ENCODE data around the gene EIF2B2. TPM values are rescaled to one million over a fixed set of nuclear protein-coding genes. Genes with fewer than 3 reads are reported as not detected.
A peak's percentile ranks its signal among the peaks of the same experiment; 100 is the strongest.

EIF2B2 gene
- total and polyA plus RNA-seq, 9 of the 15 experiments (the other 6 are each of a cell fraction or from before 2014, with no cell fraction given), result 10.6 to 94.1 (median 38.9) TPM

DNA sequence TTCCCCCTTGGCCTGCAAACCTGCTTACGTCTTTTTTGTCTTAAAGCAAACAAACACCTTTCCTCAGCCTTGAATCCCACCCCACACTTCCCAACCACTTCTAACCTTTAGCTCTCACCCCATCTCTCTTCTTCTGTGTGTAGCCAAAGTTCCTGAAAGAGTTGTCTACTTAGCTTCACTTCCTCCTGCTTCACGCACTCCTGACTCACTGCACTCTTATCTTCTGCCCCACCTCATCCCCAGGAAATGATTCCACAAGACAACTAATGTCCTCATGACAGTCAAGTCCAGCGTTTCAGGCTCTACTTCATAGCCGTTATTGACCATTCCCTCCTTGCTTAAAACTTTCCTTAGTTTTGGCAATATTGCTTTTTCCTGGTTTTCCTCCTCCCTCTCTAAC is 22.4 kb downstream of the EIF2B2 start (continued):
- TF ChIP-seq, protein P1, sequence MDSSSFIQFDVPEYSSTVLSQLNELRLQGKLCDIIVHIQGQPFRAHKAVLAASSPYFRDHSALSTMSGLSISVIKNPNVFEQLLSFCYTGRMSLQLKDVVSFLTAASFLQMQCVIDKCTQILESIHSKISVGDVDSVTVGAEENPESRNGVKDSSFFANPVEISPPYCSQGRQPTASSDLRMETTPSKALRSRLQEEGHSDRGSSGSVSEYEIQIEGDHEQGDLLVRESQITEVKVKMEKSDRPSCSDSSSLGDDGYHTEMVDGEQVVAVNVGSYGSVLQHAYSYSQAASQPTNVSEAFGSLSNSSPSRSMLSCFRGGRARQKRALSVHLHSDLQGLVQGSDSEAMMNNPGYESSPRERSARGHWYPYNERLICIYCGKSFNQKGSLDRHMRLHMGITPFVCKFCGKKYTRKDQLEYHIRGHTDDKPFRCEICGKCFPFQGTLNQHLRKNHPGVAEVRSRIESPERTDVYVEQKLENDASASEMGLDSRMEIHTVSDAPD (CRISPR knock-in tag; IDR thresholded peaks at IDR 0.05), result no peak
- TF ChIP-seq BCOR (IDR thresholded peaks at IDR 0.05), result no peak
- TF ChIP-seq MEF2D (tag; conservative IDR thresholded peaks at IDR 0.05; ENCODE audit: low read depth), result no peak; the same call in 1 of the 2 replicates
- no peak for TF ChIP-seq RBFOX2 (IDR thresholded peaks at IDR 0.05; ENCODE audit: low read depth, low read length)
- TF ChIP-seq ZNF311 (CRISPR knock-in tag; IDR thresholded peaks at IDR 0.05), result 0 out of 2 replicates have a peak, but pooled peaks have one; percentile 11
- TF ChIP-seq, protein P2, sequence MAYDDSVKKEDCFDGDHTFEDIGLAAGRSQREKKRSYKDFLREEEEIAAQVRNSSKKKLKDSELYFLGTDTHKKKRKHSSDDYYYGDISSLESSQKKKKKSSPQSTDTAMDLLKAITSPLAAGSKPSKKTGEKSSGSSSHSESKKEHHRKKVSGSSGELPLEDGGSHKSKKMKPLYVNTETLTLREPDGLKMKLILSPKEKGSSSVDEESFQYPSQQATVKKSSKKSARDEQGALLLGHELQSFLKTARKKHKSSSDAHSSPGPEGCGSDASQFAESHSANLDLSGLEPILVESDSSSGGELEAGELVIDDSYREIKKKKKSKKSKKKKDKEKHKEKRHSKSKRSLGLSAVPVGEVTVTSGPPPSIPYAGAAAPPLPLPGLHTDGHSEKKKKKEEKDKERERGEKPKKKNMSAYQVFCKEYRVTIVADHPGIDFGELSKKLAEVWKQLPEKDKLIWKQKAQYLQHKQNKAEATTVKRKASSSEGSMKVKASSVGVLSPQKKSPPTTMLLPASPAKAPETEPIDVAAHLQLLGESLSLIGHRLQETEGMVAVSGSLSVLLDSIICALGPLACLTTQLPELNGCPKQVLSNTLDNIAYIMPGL (CRISPR knock-in tag; IDR thresholded peaks at IDR 0.05), result no peak
- TF ChIP-seq ZNF12 (CRISPR knock-in tag; IDR thresholded peaks at IDR 0.05), result no peak
- TF ChIP-seq, protein P3, sequence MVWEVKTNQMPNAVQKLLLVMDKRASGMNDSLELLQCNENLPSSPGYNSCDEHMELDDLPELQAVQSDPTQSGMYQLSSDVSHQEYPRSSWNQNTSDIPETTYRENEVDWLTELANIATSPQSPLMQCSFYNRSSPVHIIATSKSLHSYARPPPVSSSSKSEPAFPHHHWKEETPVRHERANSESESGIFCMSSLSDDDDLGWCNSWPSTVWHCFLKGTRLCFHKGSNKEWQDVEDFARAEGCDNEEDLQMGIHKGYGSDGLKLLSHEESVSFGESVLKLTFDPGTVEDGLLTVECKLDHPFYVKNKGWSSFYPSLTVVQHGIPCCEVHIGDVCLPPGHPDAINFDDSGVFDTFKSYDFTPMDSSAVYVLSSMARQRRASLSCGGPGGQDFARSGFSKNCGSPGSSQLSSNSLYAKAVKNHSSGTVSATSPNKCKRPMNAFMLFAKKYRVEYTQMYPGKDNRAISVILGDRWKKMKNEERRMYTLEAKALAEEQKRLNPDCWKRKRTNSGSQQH (CRISPR knock-in tag; IDR thresholded peaks at IDR 0.05), result no peak
- no peak for TF ChIP-seq TSC22D4 (tag; IDR thresholded peaks at IDR 0.05)
- TF ChIP-seq FOXK1 (CRISPR knock-in tag; IDR thresholded peaks at IDR 0.05; ENCODE audit: borderline replicate concordance), result no peak
- TF ChIP-seq ARID1B (IDR thresholded peaks at IDR 0.05), result peak; percentile 90
- peak; percentile 30; the same call in 1 of the 2 replicates for TF ChIP-seq L3MBTL2 (IDR thresholded peaks at IDR 0.05)
- no peak for TF ChIP-seq DACH1 (IDR thresholded peaks at IDR 0.05; ENCODE audit: partially characterized antibody)
- TF ChIP-seq, protein P4, sequence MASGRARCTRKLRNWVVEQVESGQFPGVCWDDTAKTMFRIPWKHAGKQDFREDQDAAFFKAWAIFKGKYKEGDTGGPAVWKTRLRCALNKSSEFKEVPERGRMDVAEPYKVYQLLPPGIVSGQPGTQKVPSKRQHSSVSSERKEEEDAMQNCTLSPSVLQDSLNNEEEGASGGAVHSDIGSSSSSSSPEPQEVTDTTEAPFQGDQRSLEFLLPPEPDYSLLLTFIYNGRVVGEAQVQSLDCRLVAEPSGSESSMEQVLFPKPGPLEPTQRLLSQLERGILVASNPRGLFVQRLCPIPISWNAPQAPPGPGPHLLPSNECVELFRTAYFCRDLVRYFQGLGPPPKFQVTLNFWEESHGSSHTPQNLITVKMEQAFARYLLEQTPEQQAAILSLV (tag; IDR thresholded peaks at IDR 0.05), result no peak
- peak; percentile 49; the same call in 1 of the 2 replicates for TF ChIP-seq GABPA (tag; conservative IDR thresholded peaks at IDR 0.05; ENCODE audit: low read depth)
- no peak for TF ChIP-seq SAFB (IDR thresholded peaks at IDR 0.05; ENCODE audit: borderline replicate concordance, low read depth, low read length)
